Endothelial cell of umbilical vein (primary cell): ENCODE results near the gene CKB. TPM values are rescaled to one million over a fixed set of nuclear protein-coding genes. Genes with fewer than 3 reads are reported as not detected.

Experiments used
- BruUV-seq: library from RNA; stranded (reverse); fragments of 400-500 nt; replicated peaks from 2 replicates; lab custom pipeline; 2021; lab: Mats Ljungman, UMichigan
- CTCF ChIA-PET: fragments of 300-600, 350-600 bp; sonication (Branson Sonifier 250); formaldehyde crosslinking; loops from one replicate; lab custom pipeline; 2021; ENCODE audit warnings: antibody characterized with exemption, inconsistent platforms; lab: Charles Lee
- POLR2A ChIA-PET: fragments of 300-600, 350-600 bp; sonication (Branson Sonifier 250); formaldehyde crosslinking; loops from one replicate; lab custom pipeline; 2021; ENCODE audit warnings: antibody characterized with exemption, inconsistent platforms; lab: Charles Lee
- DNase-seq: peaks from one replicate; pipeline ENCODE4 v3.0.0-alpha.2; 2011; ENCODE audit warnings: low read depth, low spot score
- FAIRE-seq: peaks from 2 replicates; lab custom pipeline; 2011; peaks lifted over from hg19 to GRCh38; lab: Jason Lieb, UNC
- H2AFZ ChIP-seq: 2 replicates; pipeline ENCODE4 v1.6.0; 2012; ENCODE audit warnings: low read depth, low read length, control low read depth, inconsistent platforms
- H3K27ac ChIP-seq: 2 replicates; pipeline ENCODE4 v1.5.1; 2011; ENCODE audit warnings: low read depth, mild to moderate bottlenecking, control low read depth, low read length, moderate library complexity; ENCODE audit not compliant: insufficient read depth
- H3K27me3 ChIP-seq, 2 experiments: 2 replicates each; pipeline versions ENCODE4 v1.6.0 to v1.6.1; 2011; ENCODE audit warnings: low read length in 2 of 2, mixed read lengths in 1 of 2; ENCODE audit not compliant: control insufficient read depth in 2 of 2, insufficient read depth in 2 of 2
- H3K36me3 ChIP-seq, 2 experiments: 2 replicates in 1 of 2; 3 replicates in 1 of 2; pipeline ENCODE4 v1.5.1; 2011; ENCODE audit warnings: low read length in 2 of 2, mild to moderate bottlenecking in 1 of 2, moderate library complexity in 1 of 2; ENCODE audit not compliant: control insufficient read depth in 2 of 2, insufficient read depth in 2 of 2; ENCODE audit errors: extremely low read depth in 1 of 2
- H3K4me1 ChIP-seq: 3 replicates; pipeline ENCODE4 v1.5.1; 2011; ENCODE audit warnings: mild to moderate bottlenecking, low read length; ENCODE audit not compliant: control insufficient read depth, insufficient read depth; ENCODE audit errors: extremely low read depth
- H3K4me2 ChIP-seq: 2 replicates; pipeline ENCODE4 v1.6.1; 2011; ENCODE audit warnings: low read length, control low read depth, mixed read lengths; ENCODE audit not compliant: insufficient read depth
- H3K4me3 ChIP-seq, 3 experiments: fragments of 200-600 bp in 1 of 3; sonication (generic), shearing (Covaris generic) in 1 of 3; replicated peaks in 1 of 3; 2 replicates each; pipeline ENCODE4 v1.5.1; 2011 to 2016; ENCODE audit warnings: control low read depth in 3 of 3, low read length in 3 of 3, mild to moderate bottlenecking in 2 of 3, inconsistent platforms in 1 of 3, low read depth in 1 of 3, moderate library complexity in 1 of 3; ENCODE audit not compliant: insufficient read depth in 1 of 3
- H3K79me2 ChIP-seq: 2 replicates; pipeline ENCODE4 v1.6.0; 2012; ENCODE audit warnings: low read length, inconsistent platforms; ENCODE audit not compliant: control insufficient read depth, insufficient read depth
- H3K9ac ChIP-seq: replicated peaks from 2 replicates; pipeline ENCODE3; 2011; ENCODE audit warnings: low read length, control low read depth; ENCODE audit not compliant: insufficient read depth; ENCODE audit errors: extremely low read depth
- H3K9me1 ChIP-seq: replicated peaks from 3 replicates; pipeline ENCODE4 v1.6.0; 2011; ENCODE audit warnings: mild to moderate bottlenecking, low read length; ENCODE audit not compliant: control insufficient read depth, insufficient read depth; ENCODE audit errors: extremely low read depth
- H3K9me3 ChIP-seq: replicated peaks from 2 replicates; pipeline ENCODE4 v1.5.1; 2012; ENCODE audit warnings: low read length, inconsistent platforms; ENCODE audit not compliant: control insufficient read depth, insufficient read depth
- H4K20me1 ChIP-seq: replicated peaks from 2 replicates; pipeline ENCODE3; 2011; ENCODE audit warnings: mild to moderate bottlenecking, low read length; ENCODE audit not compliant: control insufficient read depth, insufficient read depth; ENCODE audit errors: extremely low read depth
- EZH2 ChIP-seq: IDR thresholded peaks from 2 replicates; pipeline ENCODE4 v1.6.1; 2012; ENCODE audit warnings: borderline replicate concordance, low read depth, mild to moderate bottlenecking, moderate library complexity, low read length, inconsistent platforms; ENCODE audit not compliant: severe bottlenecking
- FOS ChIP-seq: IDR thresholded peaks from 2 replicates; pipeline ENCODE4 v1.6.1; 2011; ENCODE audit warnings: mild to moderate bottlenecking, low read length, moderate library complexity, borderline replicate concordance; ENCODE audit not compliant: insufficient read depth
- GATA2 ChIP-seq: IDR thresholded peaks from 2 replicates; pipeline ENCODE4 v1.7.0; 2011; ENCODE audit warnings: low read depth, mild to moderate bottlenecking, moderate library complexity, mixed read lengths, low read length; ENCODE audit not compliant: insufficient read length, insufficient read depth
- JUN ChIP-seq: IDR thresholded peaks from 2 replicates; pipeline ENCODE4 v1.6.1; 2011; ENCODE audit warnings: borderline replicate concordance, low read depth; ENCODE audit not compliant: insufficient read length, insufficient read depth
- MYC ChIP-seq: IDR thresholded peaks from one replicate; pipeline ENCODE4 v1.6.1; 2011; ENCODE audit warnings: mild to moderate bottlenecking, low read depth, low read length
- POLR2A ChIP-seq: IDR thresholded peaks from 2 replicates; pipeline ENCODE4 v1.6.1; 2012; ENCODE audit warnings: low read depth, mild to moderate bottlenecking, control low read depth, low read length
- POLR2AphosphoS5 ChIP-seq: IDR thresholded peaks from 2 replicates; pipeline ENCODE4 v1.6.1; 2012; ENCODE audit warnings: low read depth, mild to moderate bottlenecking, control low read depth, low read length, moderate library complexity; ENCODE audit not compliant: insufficient read depth
- dilution Hi-C: fragments of 300-500 bp; cut with MboI; formaldehyde crosslinking; loops from one replicate; pipeline ENCODE4 v1.15.0; 2019; ENCODE audit warnings: low sequenced_read_pairs; ENCODE audit not compliant: extremely low pct_ligation_motif_present
- intact Hi-C: fragments of 100-400 bp; cut with micrococcal nuclease; formaldehyde crosslinking; loops from one replicate; pipeline ENCODE4 v1.10.0; 2022
- polyA plus RNA-seq, 4 experiments: library from polyadenylated mRNA; depleted of rRNA in 3 of 4; stranded (reverse) in 3 of 4; unstranded in 1 of 4; fragments of >200 nt; gene quantifications; 2 replicates each; pipeline versions ENCODE4 v1.2.1 to v1.2.3, GENCODE V29; 2011 to 2012; ENCODE audit warnings: missing spikeins in 1 of 4
- total RNA-seq: library from RNA; stranded (reverse); gene quantifications from 2 replicates; pipeline ENCODE4 v1.2.3, GENCODE V29; 2021
- TF ChIP-seq, protein P1 (sequence below): IDR thresholded peaks from 2 replicates; pipeline ENCODE4 v1.6.1; 2011; ENCODE audit not compliant: insufficient read depth, insufficient read length
- TF ChIP-seq, protein P2 (sequence below), 2 donors: IDR thresholded peaks; 1 replicate in 1 of 2; 2 replicates in 1 of 2; pipeline ENCODE4 v1.5.1; 2011; ENCODE audit warnings: low read length in 2 of 2, mild to moderate bottlenecking in 2 of 2, moderate library complexity in 2 of 2, control low read depth in 1 of 2, inconsistent platforms in 1 of 2, low read depth in 1 of 2; ENCODE audit not compliant: insufficient read depth in 1 of 2; ENCODE audit errors: extremely low read depth in 1 of 2

The CKB gene
- total and polyA plus RNA-seq, 2 donors (not counting 3 experiments of a cell fraction or from before 2014, with no cell fraction given), result 4.0 to 6.9 TPM

DNA sequence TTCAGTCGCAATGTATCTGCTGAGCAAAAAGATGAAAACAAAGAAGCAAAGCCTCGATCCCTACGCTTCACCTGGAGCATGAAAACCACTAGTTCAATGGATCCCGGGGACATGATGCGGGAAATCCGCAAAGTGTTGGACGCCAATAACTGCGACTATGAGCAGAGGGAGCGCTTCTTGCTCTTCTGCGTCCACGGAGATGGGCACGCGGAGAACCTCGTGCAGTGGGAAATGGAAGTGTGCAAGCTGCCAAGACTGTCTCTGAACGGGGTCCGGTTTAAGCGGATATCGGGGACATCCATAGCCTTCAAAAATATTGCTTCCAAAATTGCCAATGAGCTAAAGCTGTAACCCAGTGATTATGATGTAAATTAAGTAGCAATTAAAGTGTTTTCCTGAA, 19.8 kb downstream of the CKB start:
- no peaks in the 10 kb centered on the region for H4K20me1 ChIP-seq
- no peaks in the 10 kb centered on the region for H3K27me3 ChIP-seq
- TF ChIP-seq FOS (no peak), POLR2A (no peak), MYC (no peak)
- TF ChIP-seq, protein P1, sequence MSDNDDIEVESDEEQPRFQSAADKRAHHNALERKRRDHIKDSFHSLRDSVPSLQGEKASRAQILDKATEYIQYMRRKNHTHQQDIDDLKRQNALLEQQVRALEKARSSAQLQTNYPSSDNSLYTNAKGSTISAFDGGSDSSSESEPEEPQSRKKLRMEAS, result no peak
- DNase-seq (no peak), FAIRE-seq (no peak)
- no peaks in the 10 kb centered on the region for H3K9me1 ChIP-seq
- no peaks in the 10 kb centered on the region for H3K9me3 ChIP-seq
- H3K27ac ChIP-seq, result no peak overlapping the region
- ChIA-PET POLR2A (no interaction called here), CTCF (interaction anchor here (1.6 to 2.1 kb wide), 2 partner anchors 16 to 44 kb away, joined by 5 to 9 read pairs; no protein-coding TSS in a partner anchor)
- peaks cover 15 to 25% of the 10 kb centered on the region in 2 experiments for H3K36me3 ChIP-seq
- H2AFZ ChIP-seq, result no peak overlapping the region
- H3K9ac ChIP-seq, result no peak overlapping the region
- no peak overlapping the region for H3K4me3 ChIP-seq
- intact Hi-C loops (no loop called here), dilution Hi-C loops (no loop called here)
- H3K4me1 ChIP-seq, result no peaks in the 10 kb centered on the region
- H3K4me2 ChIP-seq, result no peak overlapping the region
- BruUV-seq, result no TSS peak
- H3K79me2 ChIP-seq, result no peaks in the 10 kb centered on the region

DNA sequence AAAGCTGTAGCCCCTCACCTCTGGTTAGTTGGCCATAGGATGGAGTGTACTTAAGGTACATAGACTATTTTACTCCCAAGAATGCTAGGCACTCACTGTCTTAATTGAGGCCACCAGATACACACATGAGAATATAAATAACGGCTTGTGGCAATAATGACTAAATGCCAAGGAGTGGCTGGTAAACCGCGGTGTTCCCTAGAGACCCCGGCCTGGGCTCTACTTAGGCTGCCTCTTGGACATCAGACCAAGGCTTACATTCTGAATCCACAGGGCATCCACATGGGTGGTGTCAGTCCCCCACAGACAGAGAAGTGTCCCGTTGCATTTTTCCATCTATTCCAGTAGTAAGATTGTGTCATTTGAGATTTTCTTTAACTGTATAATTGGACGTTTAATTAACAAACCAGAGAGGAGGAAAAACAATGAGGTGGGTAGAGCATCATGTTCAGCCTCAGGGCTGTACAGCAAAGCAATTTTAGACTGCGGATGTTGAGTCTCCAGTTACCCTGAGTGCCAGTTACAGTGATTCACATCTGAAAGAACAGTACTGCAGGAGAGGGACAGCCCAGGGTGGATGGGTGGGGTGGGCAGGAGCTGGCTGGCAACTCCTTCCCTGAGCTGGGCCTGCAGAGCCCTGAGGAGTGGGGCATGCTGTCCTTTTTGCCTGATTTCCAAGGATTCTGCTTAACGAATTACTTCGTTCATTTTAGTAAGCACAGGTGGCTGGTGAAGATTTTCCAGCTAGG, 20.5 kb downstream of the CKB start:
- H3K27ac ChIP-seq, result no peak overlapping the region
- TF ChIP-seq MYC (no peak), GATA2 (no peak), JUN (no peak), EZH2 (no peak), POLR2A (no peak), FOS (no peak), POLR2AphosphoS5 (no peak)
- TF ChIP-seq, protein P2, sequence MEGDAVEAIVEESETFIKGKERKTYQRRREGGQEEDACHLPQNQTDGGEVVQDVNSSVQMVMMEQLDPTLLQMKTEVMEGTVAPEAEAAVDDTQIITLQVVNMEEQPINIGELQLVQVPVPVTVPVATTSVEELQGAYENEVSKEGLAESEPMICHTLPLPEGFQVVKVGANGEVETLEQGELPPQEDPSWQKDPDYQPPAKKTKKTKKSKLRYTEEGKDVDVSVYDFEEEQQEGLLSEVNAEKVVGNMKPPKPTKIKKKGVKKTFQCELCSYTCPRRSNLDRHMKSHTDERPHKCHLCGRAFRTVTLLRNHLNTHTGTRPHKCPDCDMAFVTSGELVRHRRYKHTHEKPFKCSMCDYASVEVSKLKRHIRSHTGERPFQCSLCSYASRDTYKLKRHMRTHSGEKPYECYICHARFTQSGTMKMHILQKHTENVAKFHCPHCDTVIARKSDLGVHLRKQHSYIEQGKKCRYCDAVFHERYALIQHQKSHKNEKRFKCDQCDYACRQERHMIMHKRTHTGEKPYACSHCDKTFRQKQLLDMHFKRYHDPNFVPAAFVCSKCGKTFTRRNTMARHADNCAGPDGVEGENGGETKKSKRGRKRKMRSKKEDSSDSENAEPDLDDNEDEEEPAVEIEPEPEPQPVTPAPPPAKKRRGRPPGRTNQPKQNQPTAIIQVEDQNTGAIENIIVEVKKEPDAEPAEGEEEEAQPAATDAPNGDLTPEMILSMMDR (IDR thresholded peaks at IDR 0.05; ENCODE audit: extremely low read depth in 1 of 2, insufficient read depth in 1 of 2, low read depth in 1 of 2, low read length in 2 of 2), result no peak
- TF ChIP-seq, protein P1, result no peak
- no peaks in the 10 kb centered on the region for H4K20me1 ChIP-seq
- no peaks in the 10 kb centered on the region for H3K27me3 ChIP-seq
- FAIRE-seq (no peak), DNase-seq (no peak)
- intact Hi-C loops (no loop called here), dilution Hi-C loops (no loop called here)
- no peak overlapping the region for H3K4me2 ChIP-seq
- no peak overlapping the region for H3K9ac ChIP-seq
- H3K4me1 ChIP-seq, result no peaks in the 10 kb centered on the region
- BruUV-seq, result no TSS peak
- ChIA-PET CTCF (interaction anchor here (2.1 to 3.9 kb wide), 2 partner anchors 44 to 45 kb away, joined by 9 to 34 read pairs; no protein-coding TSS in a partner anchor), POLR2A (no interaction called here)
- peaks cover 17 to 25% of the 10 kb centered on the region in 2 experiments for H3K36me3 ChIP-seq
- H3K9me3 ChIP-seq, result no peaks in the 10 kb centered on the region
- no peaks in the 10 kb centered on the region for H3K9me1 ChIP-seq
- H3K79me2 ChIP-seq, result no peaks in the 10 kb centered on the region
- no peak overlapping the region for H3K4me3 ChIP-seq
- no peak overlapping the region for H2AFZ ChIP-seq
